GM21786 (cell line): ENCODE measurements around the gene COL4A1.

ENCODE experiments used
- ATAC-seq: cut with Tn5 transposase; IDR thresholded peaks from one replicate; pipeline ENCODE4 v1.9.1; 2021; ENCODE audit not compliant: unreplicated experiment

COL4A1 gene

DNA sequence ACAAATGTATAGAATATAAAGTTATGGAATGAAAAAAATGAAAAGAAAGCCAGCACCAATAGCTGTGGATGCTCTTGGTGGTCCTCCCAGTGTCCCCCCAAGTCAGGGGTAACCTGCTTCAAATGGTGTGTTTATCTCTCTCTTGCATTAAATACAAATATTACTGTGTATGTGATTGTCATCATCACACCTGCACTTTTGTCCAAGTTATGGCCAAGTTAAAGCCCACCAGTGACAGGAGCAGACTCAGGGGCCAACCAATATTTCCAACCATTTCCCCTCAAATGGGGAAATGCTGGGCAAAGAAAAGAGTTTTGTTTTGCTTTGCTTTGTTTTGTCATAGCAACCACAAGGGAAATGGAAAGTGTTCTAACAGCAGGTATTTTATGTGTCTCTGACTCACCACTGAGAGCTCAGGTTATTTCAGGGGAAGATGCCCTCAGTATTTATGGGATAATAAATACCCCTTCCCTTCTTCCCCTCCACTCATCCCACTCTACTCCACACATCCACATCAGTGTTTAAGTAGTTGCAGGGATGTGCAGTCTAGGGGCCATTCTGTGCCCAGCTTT lies 133.6 kb downstream of the COL4A1 start:
- ATAC-seq: no peak

DNA sequence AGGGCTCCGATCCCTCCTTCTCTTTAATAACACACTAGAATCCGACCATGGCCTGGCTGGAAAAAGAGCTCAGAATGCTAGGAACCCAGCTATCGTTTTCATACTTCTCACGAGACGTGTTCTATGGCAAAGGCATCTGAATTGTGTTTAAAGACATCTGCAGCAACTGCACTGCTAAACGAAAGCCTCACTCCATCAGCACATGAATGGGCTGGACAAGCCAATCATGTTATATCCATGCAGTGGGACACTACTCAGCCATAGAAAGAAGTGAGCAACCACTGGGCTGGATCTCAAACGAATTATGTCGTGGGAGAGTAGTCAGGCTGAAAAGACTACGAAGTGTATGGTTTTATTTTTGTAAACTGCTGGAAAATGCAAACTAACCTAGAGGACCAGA lies 136.1 kb downstream of the COL4A1 start:
- ATAC-seq: no peak

DNA sequence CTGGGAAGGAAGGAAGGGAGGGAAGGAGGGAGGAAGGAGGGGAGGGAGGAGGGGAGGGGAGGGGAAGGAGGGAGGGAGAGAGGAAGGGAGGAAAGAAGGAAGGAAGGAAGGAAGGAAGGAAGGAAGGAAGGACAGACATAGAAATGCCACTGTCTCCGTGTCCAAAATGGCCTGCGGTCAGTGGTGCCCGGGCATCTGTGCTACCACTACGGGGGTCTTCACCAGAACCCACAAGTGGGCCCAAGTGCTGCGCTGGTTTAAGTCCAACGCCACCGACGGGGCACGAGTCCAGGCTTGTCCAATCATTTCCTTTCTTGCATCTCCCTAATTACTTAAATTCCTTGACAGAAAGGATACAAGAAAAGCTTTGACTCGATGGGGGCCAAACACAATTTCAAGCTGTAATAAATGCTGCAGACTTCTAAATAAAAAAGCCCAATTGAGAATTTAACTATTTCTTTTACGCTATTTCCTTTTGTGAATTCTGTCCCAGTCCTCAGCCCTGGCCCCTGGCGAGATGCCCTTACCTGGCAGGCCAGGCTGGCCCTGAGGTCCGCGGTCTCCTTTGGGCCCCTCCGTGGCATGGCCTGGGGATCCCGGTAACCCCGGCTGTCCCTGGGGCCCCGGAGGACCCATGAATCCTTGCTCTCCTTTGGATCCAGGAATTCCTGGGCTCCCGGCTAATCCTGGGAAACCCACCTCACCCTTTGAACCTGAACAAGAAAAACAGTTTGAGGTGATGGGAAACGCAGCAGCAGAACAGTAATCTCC lies 136.8 kb downstream of the COL4A1 start:
- ATAC-seq: no peak

DNA sequence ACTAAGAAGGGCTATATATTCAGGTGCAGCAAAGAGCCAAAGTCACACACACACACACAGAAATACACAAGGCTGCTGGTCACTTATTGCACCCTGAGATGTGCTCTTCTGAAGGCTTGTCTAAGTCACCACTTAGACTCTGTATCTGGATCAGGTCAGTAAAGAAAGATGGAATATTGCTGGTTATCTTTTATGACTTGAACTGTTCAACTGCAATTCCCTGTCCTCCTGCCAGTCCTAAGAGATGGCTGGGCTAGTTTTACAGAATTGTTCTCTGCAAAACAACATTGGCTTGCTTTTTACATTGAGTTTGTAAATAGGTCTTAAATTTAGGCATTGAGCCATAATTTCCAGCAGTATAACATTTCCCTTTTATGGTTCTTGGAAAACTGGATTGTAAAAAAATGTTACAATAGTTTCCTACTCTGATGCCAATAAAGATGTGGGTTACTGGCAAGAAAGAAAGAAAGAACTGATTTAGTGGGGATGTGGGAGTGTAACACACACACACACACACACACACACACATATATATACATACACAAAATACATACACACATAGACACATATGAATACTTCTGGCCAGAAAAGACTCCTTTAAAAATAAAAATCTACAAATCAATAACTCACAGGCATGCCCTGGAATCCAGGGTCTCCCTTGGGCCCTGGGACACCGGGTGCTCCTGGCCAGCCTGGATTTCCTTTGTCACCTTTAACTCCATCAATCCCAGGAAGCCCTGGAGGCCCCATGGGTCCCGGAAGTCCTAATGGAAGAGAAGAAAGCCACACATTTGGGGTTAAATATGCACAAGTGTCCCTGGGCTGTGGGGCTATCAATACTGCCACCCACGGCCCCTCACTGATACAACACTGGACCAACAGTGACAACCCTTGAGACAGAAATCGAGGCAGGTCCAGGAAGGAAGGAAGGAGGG lies 137.7 kb downstream of the COL4A1 start:
- ATAC-seq: no peak

DNA sequence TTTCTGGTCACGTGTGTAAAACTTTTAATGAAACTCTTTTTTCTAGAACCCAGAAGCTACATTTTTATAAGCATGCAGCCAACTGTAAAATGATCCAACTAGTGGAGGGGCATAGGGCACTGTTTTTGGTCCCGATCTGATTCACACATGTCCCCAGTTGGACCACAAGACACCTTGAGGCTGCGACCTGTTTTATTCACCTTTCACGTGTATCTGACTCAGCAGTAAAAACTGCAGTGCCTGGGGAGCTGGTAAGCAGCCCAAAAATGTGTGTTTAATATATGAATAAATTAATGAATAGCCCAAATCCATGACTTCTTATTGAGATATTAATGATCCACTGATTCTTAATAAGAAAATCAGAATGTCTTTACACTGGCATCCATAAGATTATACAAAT lies 140.4 kb downstream of the COL4A1 start:
- ATAC-seq: no peak

DNA sequence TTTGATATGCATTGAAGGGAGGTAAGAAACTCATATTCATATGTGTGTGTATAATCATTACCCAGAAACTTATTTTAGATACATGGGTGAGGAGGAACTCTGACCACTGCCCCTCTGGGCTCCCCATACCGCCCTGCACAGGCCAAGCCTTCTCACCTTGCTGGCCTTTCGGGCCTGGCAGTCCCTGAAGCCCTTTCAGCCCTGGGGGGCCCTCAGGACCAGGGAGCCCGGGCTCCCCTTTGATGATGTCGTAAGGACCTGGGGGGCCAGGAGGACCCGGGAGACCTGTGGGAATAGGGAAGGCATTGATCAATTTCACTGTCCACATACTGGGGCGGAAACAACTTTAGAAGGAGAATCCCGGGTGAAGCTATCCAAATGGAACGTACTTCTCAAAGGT lies 142.3 kb downstream of the COL4A1 start:
- no peak for ATAC-seq

DNA sequence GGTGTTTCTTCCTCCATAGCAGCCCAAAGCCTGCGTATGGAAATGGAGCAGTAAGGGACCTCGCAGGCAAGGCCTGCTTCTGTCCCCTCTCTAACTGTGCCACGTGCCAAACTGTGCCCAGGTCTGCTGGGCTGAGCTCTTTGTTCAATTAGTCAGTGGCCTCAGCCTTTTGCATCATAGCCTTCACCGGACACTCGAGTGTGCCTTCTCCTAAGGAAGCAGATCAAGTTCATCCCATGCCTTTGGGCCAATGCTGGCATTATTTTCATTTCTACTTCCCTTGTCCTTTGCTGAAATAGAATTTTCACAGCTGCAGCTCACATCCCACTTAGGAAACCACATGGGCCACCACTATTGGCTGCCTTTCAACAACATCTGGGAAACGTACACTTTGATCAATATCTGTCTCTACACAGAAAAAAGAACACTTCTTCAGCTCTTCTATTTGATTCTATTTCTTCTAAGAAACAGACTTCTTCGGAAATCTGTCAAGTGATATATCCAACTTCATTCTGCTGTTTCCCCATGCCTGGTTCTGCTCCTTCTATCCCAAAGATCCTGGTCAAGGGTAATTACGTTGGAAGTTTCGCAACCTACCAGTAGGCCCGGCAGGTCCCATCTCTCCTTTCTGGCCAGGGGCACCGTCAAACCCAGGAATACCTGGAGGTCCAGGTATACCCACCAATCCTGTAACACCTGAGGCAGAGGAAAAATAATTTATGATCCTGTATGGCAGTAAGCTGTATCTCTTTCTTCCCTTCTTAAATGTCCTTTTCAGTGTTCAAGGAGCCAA lies 143.9 kb downstream of the COL4A1 start:
- no peak for ATAC-seq

DNA sequence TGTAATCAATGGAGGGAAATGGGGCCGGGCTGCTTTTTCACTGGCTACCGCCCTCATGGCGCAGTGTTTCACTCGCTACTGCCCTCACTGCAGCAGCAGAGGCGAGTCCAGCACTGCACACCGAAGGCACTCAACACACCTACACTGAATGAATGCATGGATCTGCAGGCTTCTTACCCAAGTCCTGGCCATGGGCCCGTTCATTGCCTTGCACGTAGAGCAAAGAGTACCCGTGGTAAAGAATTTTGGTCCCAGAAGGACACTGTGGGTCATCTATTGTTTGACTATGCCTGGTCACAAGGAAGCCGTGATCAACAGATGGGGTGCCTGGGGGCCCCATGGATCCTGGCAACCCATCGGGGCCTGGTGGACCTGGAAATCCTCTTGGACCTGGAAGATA lies 144.9 kb downstream of the COL4A1 start:
- ATAC-seq: no peak

DNA sequence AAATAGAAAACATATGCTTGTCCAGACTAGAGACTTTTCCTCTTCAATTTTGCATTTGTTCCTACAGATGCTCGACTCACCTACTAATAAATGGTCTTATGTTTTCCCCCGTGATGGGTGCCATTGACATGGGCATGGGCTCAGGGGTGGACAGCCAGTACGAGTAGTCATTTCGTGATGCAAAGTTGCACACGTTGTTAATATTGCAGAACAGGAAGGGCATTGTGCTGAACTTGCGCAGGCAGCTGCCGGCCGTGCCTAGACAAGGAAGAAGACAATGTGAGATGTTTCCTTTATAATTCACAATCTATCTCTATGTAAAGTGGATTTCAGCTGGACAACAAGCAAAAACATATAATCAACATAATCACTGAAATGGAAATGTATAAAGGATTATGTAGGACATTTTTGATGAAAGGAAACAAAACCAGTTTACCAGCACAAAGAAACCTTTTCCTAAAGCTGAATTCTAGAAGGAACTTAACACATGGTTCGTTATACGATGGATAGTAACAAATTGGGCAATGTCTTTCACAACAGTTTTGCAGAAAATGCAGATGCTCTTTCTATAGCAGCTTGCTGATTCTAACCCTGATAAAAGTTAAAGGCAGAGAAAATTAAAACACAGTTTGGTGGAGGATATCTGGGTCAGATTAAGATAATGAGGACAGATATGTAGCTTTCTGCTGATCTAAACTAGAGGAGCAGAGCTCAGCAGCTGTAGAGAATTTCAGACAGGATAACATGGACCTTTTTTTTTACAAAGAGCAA lies 145.7 kb downstream of the COL4A1 start:
- ATAC-seq: no peak

DNA sequence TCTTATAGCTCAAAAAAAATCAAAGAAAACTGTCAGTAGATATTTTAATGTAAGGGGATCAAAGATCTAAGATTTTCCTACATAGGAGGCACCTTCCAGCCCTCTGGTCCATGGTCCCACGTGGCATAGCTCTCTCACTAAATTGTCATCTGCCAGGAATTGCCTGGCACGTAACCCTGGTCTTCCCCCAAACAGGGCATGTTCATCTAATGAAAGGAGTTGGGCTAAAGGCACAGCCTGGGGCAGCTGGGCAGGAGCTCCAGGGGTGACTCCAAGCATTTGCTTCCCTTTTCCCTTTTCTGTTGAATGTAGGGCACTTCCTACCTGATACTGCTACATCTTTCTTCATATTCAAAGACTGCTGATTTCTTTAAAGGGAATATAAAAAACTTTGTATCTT lies 148.7 kb downstream of the COL4A1 start:
- ATAC-seq: no peak

DNA sequence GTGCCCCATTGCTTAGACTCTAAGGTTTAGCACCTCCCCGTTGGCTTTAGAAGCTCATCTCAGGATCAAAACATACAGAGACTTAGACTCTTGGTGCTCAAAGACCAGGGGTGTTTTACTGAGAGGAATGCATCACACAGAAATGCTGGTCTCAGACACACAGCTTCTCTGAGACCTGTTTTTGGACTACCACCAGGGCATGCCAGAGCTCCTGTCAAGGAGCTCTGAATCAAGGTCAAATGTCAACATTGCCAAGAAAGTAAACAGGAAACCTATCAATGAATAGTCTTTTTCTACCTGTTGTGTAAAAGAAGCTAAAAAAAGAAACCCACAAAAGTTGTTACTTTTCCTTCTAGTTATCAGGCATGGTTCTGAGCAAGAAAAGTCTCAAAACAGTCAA lies 149.2 kb downstream of the COL4A1 start:
- no peak for ATAC-seq

DNA sequence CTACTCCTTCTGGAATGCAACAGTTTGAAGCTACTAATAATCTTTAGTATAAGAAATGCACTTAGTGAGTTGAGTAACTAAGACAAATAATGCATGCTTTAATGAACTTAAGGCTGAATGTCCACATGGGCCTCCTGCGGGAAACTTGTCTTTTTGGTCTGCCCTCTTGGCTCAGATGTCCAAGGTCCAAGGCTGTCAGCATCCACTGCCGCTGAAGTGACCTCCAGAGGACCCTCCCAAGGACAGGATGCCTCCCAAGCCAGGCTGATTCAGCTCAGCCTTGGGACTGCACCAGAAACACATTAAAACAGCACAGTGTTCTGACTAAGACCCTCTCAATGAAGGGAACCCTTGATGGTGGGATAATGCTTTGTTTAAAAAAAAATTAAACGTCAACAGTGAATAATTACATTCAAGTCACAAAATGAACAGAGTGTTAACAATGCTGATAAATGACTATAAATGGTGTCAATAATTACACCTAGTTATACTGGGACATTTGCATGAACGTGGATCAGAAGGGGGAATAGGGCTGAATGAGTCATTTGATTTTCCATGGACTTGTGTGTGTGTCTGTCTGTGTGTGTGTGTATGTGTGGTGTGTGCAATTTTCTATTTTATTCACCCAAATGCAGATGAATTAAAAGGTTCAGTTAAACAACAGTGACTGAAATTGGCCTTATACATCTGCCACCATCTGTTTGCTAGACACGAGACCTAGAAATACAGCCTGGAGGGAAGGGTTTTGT lies 150.5 kb downstream of the COL4A1 start:
- no peak for ATAC-seq

DNA sequence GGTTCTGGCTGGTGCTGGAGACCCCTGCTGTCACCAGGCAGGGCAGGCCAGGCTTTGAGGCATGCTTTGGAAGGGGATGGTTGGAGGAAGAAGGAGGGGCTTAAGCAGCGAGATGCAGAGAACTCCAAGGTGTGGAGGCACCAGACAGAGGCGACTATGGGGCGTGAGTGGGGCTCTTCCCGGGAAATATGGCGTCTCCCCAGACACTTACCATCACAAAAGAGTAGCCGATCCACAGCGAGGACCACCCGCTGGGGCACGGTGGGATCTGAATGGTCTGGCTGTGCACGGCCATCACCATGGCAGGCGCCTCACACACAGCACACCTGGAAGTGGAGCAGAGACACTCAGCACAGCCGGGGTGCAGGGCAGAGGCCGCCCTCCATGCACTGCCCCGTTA lies 151.9 kb downstream of the COL4A1 start:
- no peak for ATAC-seq

DNA sequence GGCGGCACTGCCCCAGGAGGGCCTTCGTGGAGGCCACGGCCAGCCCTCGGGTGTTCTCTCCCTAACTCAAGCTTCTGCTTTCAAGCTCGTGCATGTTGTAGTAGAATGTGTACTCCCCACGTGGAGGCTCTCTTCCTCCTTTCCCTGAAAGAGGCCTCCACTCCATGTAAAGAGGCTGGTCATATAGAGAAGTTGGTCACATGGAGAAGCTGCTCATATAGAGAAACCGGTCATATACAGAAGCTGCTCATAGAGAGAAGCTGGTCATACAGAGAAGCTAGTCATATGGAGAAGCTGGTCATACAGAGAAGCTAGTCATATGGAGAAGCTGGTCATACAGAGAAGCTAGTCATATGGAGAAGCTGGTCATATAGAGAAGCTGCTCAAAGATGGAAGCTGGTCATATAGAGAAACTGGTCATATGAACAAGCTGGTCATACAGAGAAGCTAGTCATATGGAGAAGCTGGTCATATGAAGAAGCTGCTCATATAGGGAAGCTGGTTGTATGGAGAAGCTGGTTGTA lies 152.5 kb downstream of the COL4A1 start:
- no peak for ATAC-seq

DNA sequence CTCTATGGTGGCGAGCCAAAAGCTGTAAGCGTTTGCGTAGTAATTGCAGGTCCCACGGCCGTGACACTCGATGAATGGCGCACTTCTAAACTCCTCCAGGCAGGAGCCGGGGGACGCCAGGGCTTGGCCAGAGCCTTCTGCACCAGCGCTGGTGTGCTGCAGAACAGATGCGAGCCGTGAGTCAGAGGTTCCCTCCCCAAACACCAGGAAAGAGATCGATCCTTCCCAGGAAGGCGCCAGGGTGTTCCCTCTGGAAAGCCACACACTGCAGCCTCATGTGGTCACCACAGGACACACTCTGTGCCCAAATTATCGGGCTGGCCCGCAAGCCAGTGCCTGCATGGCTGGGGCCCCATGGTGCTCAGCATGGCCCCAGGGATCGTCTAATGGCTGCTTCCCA lies 154.6 kb downstream of the COL4A1 start:
- ATAC-seq: no peak

DNA sequence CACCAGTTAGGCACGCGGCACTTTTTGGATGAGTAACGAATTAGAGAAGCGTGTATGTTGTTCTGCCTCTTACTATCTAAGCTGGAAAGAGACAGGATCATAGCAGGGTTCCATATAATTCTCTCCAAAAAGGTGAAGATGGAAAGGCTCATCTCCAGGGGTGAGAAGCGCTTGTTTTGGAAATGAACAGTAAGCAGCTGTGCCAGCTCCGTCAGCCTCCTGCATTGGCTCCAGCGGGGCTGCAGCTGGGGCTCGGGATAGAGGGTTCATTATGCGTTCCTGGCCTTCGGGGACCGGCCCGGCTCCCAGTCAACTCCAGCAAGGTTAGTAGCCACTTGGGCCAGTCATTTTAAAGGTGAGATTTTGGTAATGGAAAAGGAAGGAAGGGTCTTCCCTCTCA lies 155.5 kb downstream of the COL4A1 start:
- ATAC-seq: no peak

DNA sequence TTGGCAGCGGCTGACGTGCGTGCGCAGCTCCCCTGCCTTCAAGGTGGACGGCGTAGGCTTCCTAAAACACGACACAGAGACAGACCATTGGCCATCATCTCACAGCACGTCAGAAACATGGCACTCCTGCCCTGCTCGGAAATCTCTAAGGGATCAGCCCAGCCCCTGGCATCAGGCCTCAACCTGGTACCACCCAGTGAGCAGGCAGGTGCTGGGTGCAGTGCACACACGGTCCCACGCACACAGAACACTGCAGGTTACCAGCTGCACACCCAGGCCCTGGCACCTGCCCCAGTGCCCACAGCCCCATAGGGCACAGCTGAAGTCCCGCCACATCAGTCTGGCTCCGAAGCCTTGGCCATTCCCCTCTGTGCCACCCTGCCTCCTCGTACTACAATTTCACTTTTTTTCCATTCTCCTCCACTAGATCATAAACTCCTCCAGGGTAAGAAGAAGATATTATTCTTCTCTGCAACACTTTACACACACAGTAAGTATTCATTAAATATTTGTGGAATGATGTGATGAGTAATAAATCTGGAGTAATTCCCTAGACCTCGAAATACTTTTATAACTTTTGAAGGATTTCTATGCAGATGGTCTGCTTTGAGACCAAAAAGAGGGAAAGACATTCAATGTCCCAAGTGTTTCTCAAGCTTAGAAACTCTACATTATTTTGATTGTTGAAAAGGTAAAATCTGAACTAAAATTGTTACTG lies 156.4 kb downstream of the COL4A1 start:
- ATAC-seq: no peak

DNA sequence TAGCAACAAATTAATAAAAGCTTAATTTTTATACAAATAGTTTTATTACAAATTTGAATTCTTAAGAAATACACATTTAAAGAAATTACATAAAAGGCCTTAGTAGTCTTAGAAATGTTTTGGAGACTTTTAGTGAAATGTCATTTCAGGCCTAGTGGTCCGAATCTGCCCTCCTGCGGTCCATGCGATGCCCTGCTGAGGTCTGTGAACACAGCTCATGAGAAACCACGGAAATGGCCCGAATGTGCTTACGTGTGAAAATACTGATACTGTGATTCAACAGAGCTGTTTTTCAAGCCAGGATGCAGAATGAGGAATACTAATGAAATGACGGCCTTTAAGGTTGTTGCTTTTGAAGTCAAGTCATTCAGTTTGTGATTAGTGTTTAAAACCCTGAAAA lies 157.9 kb downstream of the COL4A1 start:
- no peak for ATAC-seq

DNA sequence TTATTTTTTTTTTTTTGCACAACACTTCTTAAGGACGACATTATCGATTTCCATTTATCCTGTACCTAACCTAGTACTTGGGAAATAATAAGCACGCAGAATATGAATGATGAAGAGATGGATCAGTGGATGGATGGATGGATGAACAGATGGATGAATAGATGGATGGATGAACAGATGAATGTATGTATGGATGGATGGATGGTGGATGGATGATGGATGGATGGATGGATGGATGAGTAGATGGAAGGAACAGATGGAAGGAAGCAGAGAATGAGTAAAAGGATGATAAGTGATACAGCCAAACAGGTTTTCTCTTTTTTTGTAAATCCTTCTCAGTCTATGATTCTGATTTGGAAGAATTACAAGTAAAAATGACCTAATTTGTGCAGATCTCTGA lies 166.9 kb downstream of the COL4A1 start:
- no peak for ATAC-seq
